OCI-LY1 (cell line): ENCODE data around the gene TXNDC16.

ENCODE experiments used
- CTCF ChIP-seq: fragments of 200-600 bp; sonication (generic), shearing (Covaris generic); IDR thresholded peaks from 2 replicates; pipeline ENCODE4 v1.5.1; 2017; ENCODE audit warnings: mild to moderate bottlenecking, antibody characterized with exemption, low read length, moderate library complexity, mixed read lengths
- EZH2 ChIP-seq: fragments of 200-600 bp; sonication (generic), shearing (Covaris generic); IDR thresholded peaks from 2 replicates; pipeline ENCODE4 v1.8.0; 2017; ENCODE audit warnings: borderline replicate concordance, mixed run types, mild to moderate bottlenecking, antibody characterized with exemption, low read length, moderate library complexity, mixed read lengths

GRCh38 chr14:52494444-52494843, 57.9 kb downstream of the TXNDC16 start:
- TF ChIP-seq EZH2 (no peak), CTCF (no peak)
